Endothelial cell of umbilical vein (primary cell): ENCODE measurements around the gene URAD.

Experiments used
- EZH2 ChIP-seq: IDR thresholded peaks from 2 replicates; pipeline ENCODE4 v1.6.1; 2012; ENCODE audit warnings: borderline replicate concordance, low read depth, mild to moderate bottlenecking, moderate library complexity, low read length, inconsistent platforms; ENCODE audit not compliant: severe bottlenecking
- MYC ChIP-seq: IDR thresholded peaks from one replicate; pipeline ENCODE4 v1.6.1; 2011; ENCODE audit warnings: mild to moderate bottlenecking, low read depth, low read length
- POLR2AphosphoS5 ChIP-seq: IDR thresholded peaks from 2 replicates; pipeline ENCODE4 v1.6.1; 2012; ENCODE audit warnings: low read depth, mild to moderate bottlenecking, control low read depth, low read length, moderate library complexity; ENCODE audit not compliant: insufficient read depth
- TF ChIP-seq, protein P1 (sequence below), 2 donors: IDR thresholded peaks; 1 replicate in 1 of 2; 2 replicates in 1 of 2; pipeline ENCODE4 v1.5.1; 2011; ENCODE audit warnings: low read length in 2 of 2, mild to moderate bottlenecking in 2 of 2, moderate library complexity in 2 of 2, control low read depth in 1 of 2, inconsistent platforms in 1 of 2, low read depth in 1 of 2; ENCODE audit not compliant: insufficient read depth in 1 of 2; ENCODE audit errors: extremely low read depth in 1 of 2

DNA sequence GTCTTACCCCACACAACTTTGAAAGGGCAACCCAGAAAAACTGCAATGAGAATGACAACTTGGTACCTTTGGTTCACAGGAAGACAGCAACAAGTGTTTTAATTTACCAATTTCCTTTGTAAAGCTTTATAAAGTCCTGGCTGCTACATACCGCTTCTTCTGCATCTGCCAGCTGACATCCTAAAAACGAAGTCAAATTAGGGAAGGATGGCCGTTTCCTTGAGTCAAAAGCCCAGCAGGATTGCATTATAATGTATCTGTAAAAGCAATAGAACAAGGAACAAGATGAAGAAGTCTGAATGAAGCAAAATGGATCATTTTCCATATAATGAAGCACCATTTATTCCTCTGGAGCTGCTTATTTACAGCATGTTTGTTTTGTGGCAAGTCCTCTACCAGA is 25.8 kb upstream of the URAD start:
- TF ChIP-seq, protein P1, sequence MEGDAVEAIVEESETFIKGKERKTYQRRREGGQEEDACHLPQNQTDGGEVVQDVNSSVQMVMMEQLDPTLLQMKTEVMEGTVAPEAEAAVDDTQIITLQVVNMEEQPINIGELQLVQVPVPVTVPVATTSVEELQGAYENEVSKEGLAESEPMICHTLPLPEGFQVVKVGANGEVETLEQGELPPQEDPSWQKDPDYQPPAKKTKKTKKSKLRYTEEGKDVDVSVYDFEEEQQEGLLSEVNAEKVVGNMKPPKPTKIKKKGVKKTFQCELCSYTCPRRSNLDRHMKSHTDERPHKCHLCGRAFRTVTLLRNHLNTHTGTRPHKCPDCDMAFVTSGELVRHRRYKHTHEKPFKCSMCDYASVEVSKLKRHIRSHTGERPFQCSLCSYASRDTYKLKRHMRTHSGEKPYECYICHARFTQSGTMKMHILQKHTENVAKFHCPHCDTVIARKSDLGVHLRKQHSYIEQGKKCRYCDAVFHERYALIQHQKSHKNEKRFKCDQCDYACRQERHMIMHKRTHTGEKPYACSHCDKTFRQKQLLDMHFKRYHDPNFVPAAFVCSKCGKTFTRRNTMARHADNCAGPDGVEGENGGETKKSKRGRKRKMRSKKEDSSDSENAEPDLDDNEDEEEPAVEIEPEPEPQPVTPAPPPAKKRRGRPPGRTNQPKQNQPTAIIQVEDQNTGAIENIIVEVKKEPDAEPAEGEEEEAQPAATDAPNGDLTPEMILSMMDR (IDR thresholded peaks at IDR 0.05; ENCODE audit: extremely low read depth in 1 of 2, insufficient read depth in 1 of 2, low read depth in 1 of 2, low read length in 2 of 2), result no peak
- TF ChIP-seq MYC (no peak), POLR2AphosphoS5 (no peak), EZH2 (no peak)
